HG03066 (cell line): ENCODE results near the gene ZFYVE9.

ENCODE experiments used
- ATAC-seq: cut with Tn5 transposase; IDR thresholded peaks from one replicate; pipeline ENCODE4 v1.9.1; 2021; ENCODE audit warnings: low read depth; ENCODE audit not compliant: unreplicated experiment

The ZFYVE9 gene

GRCh38 chr1:52321061-52321460 is 179.2 kb downstream of the ZFYVE9 start:
- no peak for ATAC-seq

- ATAC-seq: no peak
Measured at GRCh38 chr1:52323731-52324130, 181.8 kb downstream of the ZFYVE9 start.

GRCh38 chr1:52325786-52326185 is 183.9 kb downstream of the ZFYVE9 start:
- no peak for ATAC-seq

- no peak for ATAC-seq
Measured at GRCh38 chr1:52328615-52329014, 186.7 kb downstream of the ZFYVE9 start.

- ATAC-seq: no peak
Measured at GRCh38 chr1:52332411-52332810, 190.5 kb downstream of the ZFYVE9 start.

- ATAC-seq: no peak
Measured at GRCh38 chr1:52334906-52335528, 193.1 kb downstream of the ZFYVE9 start.

GRCh38 chr1:52337439-52337838 is 195.6 kb downstream of the ZFYVE9 start:
- no peak for ATAC-seq

GRCh38 chr1:52341655-52342260 is 199.9 kb downstream of the ZFYVE9 start:
- no peak for ATAC-seq

- no peak for ATAC-seq
Measured at GRCh38 chr1:52343979-52344378, 202.1 kb downstream of the ZFYVE9 start.

- ATAC-seq: no peak
Measured at GRCh38 chr1:52345252-52345651, 203.4 kb downstream of the ZFYVE9 start.

GRCh38 chr1:52346653-52347052 is 204.8 kb downstream of the ZFYVE9 start:
- ATAC-seq: no peak

- no peak for ATAC-seq
Measured at GRCh38 chr1:52348704-52349300, 206.9 kb downstream of the ZFYVE9 start.

GRCh38 chr1:52352690-52353089 is 210.8 kb downstream of the ZFYVE9 start:
- ATAC-seq: no peak

- no peak for ATAC-seq
Measured at GRCh38 chr1:52355436-52355835, 213.5 kb downstream of the ZFYVE9 start.

- ATAC-seq: no peak
Measured at GRCh38 chr1:52355847-52356505, 214.1 kb downstream of the ZFYVE9 start.

GRCh38 chr1:52356818-52357355 is 215.0 kb downstream of the ZFYVE9 start:
- no peak for ATAC-seq

GRCh38 chr1:52357397-52357796 is 215.5 kb downstream of the ZFYVE9 start:
- no peak for ATAC-seq

- ATAC-seq: no peak
Measured at GRCh38 chr1:52358851-52359497, 217.1 kb downstream of the ZFYVE9 start.

- ATAC-seq: no peak
Measured at GRCh38 chr1:52359676-52360594, 218.0 kb downstream of the ZFYVE9 start.

GRCh38 chr1:52360595-52360968 is 218.7 kb downstream of the ZFYVE9 start:
- no peak for ATAC-seq
